Fibroblast of mammary gland (primary cell): ENCODE measurements around the gene SOD3.

ENCODE experiments used
- DNase-seq: peaks from one replicate; pipeline ENCODE4 v3.0.0-alpha.2; 2010; ENCODE audit warnings: low read depth
- H3K4me3 ChIP-seq: 2 replicates; pipeline ENCODE4 v1.5.1; 2011; ENCODE audit warnings: low read depth, mild to moderate bottlenecking, low read length, moderate library complexity; ENCODE audit not compliant: control insufficient read depth
- TF ChIP-seq, protein P1 (sequence below): conservative IDR thresholded peaks from 2 replicates; pipeline ENCODE4 v1.5.1; 2011; ENCODE audit warnings: low read depth, low read length, inconsistent platforms; ENCODE audit not compliant: control insufficient read depth, insufficient read depth

Gene SOD3

GRCh38 chr4:24753519-24753918, 41.9 kb upstream of the SOD3 start:
- DNase-seq: peak; percentile 70
- TF ChIP-seq, protein P1, sequence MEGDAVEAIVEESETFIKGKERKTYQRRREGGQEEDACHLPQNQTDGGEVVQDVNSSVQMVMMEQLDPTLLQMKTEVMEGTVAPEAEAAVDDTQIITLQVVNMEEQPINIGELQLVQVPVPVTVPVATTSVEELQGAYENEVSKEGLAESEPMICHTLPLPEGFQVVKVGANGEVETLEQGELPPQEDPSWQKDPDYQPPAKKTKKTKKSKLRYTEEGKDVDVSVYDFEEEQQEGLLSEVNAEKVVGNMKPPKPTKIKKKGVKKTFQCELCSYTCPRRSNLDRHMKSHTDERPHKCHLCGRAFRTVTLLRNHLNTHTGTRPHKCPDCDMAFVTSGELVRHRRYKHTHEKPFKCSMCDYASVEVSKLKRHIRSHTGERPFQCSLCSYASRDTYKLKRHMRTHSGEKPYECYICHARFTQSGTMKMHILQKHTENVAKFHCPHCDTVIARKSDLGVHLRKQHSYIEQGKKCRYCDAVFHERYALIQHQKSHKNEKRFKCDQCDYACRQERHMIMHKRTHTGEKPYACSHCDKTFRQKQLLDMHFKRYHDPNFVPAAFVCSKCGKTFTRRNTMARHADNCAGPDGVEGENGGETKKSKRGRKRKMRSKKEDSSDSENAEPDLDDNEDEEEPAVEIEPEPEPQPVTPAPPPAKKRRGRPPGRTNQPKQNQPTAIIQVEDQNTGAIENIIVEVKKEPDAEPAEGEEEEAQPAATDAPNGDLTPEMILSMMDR: no peak

DNA sequence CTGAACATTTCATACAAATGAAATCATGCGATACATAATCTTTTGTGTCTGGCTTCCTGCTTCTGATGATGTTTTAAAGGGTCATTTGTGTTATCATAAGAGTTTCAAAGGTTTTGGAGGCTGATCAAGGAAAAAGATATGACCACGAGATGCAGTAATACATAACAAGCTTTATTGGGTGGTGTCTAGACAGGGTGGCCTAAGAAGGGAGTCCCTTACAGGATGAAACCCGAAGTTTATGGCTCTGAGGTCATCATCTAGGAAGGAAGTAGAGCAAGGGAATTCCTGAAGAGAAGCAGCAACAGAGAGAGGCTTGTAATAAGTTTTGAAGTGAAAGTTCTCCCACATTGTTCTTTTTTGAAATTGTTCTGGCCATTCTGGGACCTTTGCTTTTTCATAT, 40.8 kb upstream of the SOD3 start:
- no peak overlapping the region for H3K4me3 ChIP-seq
- DNase-seq: no peak
- TF ChIP-seq, protein P1: no peak

More at GRCh38 chr4:24753519-24753918, 41.9 kb upstream of the SOD3 start:
- no peak overlapping the region for H3K4me3 ChIP-seq

DNA sequence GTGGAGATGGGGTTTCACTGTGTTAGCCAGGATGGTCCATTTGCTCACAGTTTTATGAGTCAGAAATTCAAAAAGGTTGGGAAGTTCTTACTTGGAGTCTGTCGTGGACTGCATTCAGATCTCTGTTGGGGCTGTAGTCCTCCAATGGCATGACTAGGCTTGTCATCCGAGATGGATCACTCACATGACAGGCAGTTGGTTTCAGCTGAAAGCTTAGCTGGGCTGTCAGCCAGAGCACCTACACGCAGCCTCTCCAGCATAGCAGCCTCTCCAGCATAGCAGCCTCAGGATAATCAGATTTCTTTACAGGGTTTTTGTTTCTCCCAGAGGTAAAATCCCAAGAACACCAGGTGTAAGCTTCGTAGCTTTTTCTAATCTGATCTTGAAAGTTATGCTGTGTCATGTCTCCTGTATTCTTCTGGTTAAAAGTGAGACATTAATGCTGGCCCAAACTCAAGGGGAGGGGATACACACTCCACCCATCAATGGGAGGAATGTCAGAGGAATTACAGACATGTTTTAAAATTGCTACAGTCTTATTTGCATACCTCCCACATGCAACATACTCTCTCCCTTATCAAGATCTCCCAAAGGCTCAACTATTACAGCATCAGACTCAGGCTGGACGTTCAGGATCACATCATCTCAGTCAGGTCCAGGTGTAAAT, 31.6 kb upstream of the SOD3 start:
- TF ChIP-seq, protein P1: no peak
- H3K4me3 ChIP-seq: no peak overlapping the region
- DNase-seq: peak; percentile 57

DNA sequence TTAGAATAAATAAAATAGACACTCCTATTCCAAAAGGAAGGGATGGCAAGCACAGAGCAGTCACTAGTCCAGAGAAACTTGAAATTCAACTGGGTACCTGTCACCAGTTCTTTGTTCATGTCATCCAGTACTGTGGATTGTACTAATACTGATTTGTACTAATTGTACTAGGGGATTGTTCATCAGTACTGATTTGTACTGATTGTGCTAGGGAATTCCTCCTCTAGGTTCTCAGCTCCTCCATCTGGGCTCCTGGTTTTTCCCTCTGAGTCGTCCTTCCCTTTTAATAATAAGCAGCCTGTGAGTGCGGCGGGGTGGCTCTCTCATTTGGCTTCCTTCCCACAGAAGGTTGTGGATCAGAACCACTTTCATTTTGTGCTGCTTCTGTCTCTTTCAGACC, 31.0 kb upstream of the SOD3 start:
- H3K4me3 ChIP-seq: no peak overlapping the region
- TF ChIP-seq, protein P1: no peak
- peak; percentile 30 for DNase-seq

GRCh38 chr4:24765376-24765988, 29.9 kb upstream of the SOD3 start:
- H3K4me3 ChIP-seq: no peak overlapping the region
- DNase-seq: peak; percentile 54
- TF ChIP-seq, protein P1: no peak

DNA sequence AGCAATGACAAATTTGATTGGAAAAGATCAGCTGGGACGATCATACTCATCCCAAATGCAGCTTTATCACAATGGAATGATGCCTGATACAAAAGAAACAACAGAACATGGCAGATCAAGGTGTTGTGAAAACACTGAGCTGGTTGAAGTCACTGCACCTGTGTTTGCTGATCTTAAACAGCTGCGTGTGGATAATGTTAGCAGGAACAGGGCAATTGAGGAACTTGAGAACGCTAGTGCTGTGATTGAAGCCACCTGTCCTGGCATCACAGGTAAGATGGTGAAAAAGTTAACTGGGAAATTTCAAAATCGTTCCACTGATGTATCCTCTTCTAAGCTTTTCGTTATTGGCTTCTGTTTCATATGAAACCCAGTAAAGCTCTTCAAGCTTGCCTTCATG, 27.4 kb upstream of the SOD3 start:
- TF ChIP-seq, protein P1: no peak
- no peak for DNase-seq
- no peak overlapping the region for H3K4me3 ChIP-seq
